Ishikawa (cell line): ENCODE results near the gene ERGIC1.

Source experiments
- CEBPB ChIP-seq: IDR thresholded peaks from 2 replicates; pipeline ENCODE4 v1.6.1; 2012
- CREB1 ChIP-seq: IDR thresholded peaks from 2 replicates; pipeline ENCODE4 v1.6.1; 2012; ENCODE audit warnings: low read depth
- EGR1 ChIP-seq: IDR thresholded peaks from 2 replicates; pipeline ENCODE4 v1.6.1; 2012
- EP300 ChIP-seq: IDR thresholded peaks from 2 replicates; pipeline ENCODE4 v1.6.1; 2012; ENCODE audit warnings: borderline replicate concordance
- FOXM1 ChIP-seq: IDR thresholded peaks from 2 replicates; pipeline ENCODE4 v1.6.1; 2012; ENCODE audit warnings: low read depth, borderline replicate concordance
- NFIC ChIP-seq: IDR thresholded peaks from 2 replicates; pipeline ENCODE4 v1.6.1; 2012
- RAD21 ChIP-seq: IDR thresholded peaks from 2 replicates; pipeline ENCODE4 v1.6.1; 2012; ENCODE audit warnings: low read depth
- TAF1 ChIP-seq: IDR thresholded peaks from 2 replicates; pipeline ENCODE4 v1.6.1; 2012; ENCODE audit warnings: low read depth, mild to moderate bottlenecking
- TCF12 ChIP-seq: IDR thresholded peaks from 2 replicates; pipeline ENCODE4 v1.6.1; 2012; ENCODE audit warnings: low read depth
- TEAD4 ChIP-seq: IDR thresholded peaks from 2 replicates; pipeline ENCODE4 v1.6.1; 2012
- YY1 ChIP-seq: IDR thresholded peaks from 2 replicates; pipeline ENCODE4 v1.6.1; 2012; ENCODE audit warnings: low read depth
- ZBTB7A ChIP-seq: IDR thresholded peaks from 2 replicates; pipeline ENCODE4 v1.6.1; 2012; ENCODE audit warnings: low read depth
- TF ChIP-seq, protein P1 (sequence below): IDR thresholded peaks from 2 replicates; pipeline ENCODE4 v1.6.1; 2012
- TF ChIP-seq, protein P2 (sequence below): IDR thresholded peaks from 2 replicates; pipeline ENCODE4 v1.6.1; 2012; ENCODE audit warnings: low read depth, mild to moderate bottlenecking
- TF ChIP-seq, protein P3 (sequence below): IDR thresholded peaks from 2 replicates; pipeline ENCODE4 v1.6.1; 2012

Gene ERGIC1

DNA sequence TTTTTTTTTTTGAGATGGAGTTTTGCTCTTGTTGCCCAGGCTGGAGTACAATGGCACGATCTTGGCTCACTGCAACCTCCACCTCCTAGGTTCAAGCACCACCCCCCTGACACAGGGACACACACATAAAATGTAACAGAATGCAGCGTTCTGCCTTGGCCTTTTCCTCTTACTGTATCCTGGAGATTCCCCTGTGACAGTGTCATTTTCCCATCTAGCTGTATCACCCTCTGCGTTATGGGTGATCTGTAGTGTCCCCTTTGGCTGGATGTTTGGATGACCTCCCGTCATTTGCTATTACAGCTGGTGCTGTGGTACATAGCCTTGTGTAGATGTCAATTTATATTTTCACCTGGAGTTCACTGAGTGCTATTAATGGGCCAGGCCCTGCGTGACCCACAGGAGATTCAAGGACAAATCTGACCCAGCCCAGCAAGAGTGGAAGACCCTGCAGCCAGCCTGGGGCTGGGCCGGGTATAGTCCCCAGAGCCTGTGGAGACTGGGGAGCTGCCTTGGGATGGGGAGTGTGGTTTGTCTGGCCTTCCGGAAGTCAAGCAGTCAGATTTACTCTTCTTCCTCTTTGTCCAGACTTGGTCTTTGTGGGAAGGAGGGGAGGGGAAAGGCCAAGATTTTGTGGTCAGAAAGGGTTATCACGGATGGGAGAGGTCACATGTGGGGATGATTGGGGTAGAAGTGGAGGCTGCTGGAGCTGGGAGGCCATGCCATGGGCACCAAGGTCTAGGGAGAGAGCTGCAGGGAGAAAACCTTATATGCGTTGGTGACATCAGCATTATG is 43.6 kb downstream of the ERGIC1 start:
- no peak for TF ChIP-seq RAD21
- TF ChIP-seq TAF1: no peak
- TF ChIP-seq FOXM1: no peak
- no peak for TF ChIP-seq YY1
- TF ChIP-seq TEAD4: no peak
- TF ChIP-seq, protein P1, sequence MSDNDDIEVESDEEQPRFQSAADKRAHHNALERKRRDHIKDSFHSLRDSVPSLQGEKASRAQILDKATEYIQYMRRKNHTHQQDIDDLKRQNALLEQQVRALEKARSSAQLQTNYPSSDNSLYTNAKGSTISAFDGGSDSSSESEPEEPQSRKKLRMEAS: no peak
- no peak for TF ChIP-seq NFIC
- TF ChIP-seq EGR1: no peak
- no peak for TF ChIP-seq EP300
- TF ChIP-seq, protein P2, sequence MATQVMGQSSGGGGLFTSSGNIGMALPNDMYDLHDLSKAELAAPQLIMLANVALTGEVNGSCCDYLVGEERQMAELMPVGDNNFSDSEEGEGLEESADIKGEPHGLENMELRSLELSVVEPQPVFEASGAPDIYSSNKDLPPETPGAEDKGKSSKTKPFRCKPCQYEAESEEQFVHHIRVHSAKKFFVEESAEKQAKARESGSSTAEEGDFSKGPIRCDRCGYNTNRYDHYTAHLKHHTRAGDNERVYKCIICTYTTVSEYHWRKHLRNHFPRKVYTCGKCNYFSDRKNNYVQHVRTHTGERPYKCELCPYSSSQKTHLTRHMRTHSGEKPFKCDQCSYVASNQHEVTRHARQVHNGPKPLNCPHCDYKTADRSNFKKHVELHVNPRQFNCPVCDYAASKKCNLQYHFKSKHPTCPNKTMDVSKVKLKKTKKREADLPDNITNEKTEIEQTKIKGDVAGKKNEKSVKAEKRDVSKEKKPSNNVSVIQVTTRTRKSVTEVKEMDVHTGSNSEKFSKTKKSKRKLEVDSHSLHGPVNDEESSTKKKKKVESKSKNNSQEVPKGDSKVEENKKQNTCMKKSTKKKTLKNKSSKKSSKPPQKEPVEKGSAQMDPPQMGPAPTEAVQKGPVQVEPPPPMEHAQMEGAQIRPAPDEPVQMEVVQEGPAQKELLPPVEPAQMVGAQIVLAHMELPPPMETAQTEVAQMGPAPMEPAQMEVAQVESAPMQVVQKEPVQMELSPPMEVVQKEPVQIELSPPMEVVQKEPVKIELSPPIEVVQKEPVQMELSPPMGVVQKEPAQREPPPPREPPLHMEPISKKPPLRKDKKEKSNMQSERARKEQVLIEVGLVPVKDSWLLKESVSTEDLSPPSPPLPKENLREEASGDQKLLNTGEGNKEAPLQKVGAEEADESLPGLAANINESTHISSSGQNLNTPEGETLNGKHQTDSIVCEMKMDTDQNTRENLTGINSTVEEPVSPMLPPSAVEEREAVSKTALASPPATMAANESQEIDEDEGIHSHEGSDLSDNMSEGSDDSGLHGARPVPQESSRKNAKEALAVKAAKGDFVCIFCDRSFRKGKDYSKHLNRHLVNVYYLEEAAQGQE: no peak
- no peak for TF ChIP-seq CREB1
- TF ChIP-seq, protein P3, sequence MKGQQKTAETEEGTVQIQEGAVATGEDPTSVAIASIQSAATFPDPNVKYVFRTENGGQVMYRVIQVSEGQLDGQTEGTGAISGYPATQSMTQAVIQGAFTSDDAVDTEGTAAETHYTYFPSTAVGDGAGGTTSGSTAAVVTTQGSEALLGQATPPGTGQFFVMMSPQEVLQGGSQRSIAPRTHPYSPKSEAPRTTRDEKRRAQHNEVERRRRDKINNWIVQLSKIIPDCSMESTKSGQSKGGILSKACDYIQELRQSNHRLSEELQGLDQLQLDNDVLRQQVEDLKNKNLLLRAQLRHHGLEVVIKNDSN: no peak
- no peak for TF ChIP-seq TCF12
- no peak for TF ChIP-seq CEBPB
- no peak for TF ChIP-seq ZBTB7A

DNA sequence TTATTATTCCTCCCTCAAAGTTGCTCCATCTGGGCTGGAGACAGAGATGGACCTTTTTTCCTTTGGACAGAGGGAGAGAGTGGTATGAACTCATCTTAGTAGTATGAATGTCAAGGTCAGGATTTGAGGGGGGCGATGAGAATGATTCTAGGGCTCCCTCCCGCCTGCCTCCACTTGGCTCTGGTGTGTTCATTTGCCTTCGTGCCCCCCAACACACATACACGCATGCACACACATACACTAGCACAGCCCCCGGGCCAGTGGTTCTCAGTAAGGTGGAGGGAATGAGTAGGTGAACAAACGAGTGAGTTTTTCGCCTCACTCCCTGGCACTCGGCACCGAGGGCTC is 44.5 kb downstream of the ERGIC1 start:
- TF ChIP-seq ZBTB7A: no peak
- no peak for TF ChIP-seq TAF1
- no peak for TF ChIP-seq TCF12
- TF ChIP-seq, protein P2: no peak
- TF ChIP-seq RAD21: no peak
- no peak for TF ChIP-seq NFIC
- TF ChIP-seq, protein P3: no peak
- no peak for TF ChIP-seq FOXM1
- no peak for TF ChIP-seq CEBPB
- TF ChIP-seq EGR1: no peak
- TF ChIP-seq, protein P1: no peak
- no peak for TF ChIP-seq CREB1
- no peak for TF ChIP-seq TEAD4
- no peak for TF ChIP-seq EP300
- TF ChIP-seq YY1: no peak

DNA sequence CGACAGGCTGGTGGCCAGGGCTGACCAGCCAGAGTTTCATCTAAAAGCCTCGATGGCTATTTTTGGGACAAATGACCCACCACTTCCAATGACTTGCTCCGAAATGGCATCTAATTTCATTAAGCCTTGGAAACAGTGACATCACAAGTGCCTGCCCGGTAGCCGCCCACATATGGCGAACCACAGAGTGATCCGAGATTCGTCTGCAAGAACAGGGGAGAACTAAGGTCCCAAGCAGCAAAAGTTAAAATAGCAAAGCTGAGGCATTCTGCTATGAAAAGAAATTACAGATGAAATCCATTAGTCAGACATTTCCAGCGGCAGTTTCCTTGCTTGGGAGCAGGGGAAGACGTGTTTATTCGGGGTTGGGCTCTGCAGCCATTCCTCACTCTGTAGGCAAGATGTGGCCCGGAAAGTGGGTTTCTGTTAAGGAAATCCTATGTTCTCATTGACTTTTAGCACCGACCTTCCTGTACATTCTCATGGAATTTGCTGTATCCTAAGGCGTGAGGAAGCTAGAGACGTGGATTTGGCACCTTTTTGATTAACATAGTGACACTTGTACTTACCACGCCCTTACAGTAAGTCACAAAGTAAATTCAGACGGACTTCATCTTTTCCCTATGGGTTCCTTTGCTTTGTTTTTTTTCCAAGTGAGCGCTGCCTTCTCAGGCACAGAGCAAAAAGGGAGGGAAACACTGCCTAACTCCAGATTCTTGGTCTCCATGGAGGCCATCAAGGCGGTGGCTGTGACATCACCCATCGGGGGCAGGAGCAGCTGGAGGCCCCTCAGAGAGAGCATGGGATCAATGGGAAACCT is 45.1 kb downstream of the ERGIC1 start:
- TF ChIP-seq YY1 (no peak), TAF1 (no peak), TCF12 (no peak), FOXM1 (no peak), TEAD4 (no peak), RAD21 (no peak), ZBTB7A (no peak), CREB1 (no peak), EGR1 (no peak), EP300 (no peak), NFIC (no peak), CEBPB (no peak)
- TF ChIP-seq, protein P3: no peak
- TF ChIP-seq, protein P2: no peak
- TF ChIP-seq, protein P1: no peak
